HepG2 (cell line): ENCODE data around the gene TCERG1L.

Experiments used
- AKNA ChIP-seq: sonication (generic); formaldehyde crosslinking; IDR thresholded peaks from 2 replicates; pipeline ENCODE4 v1.4.0; 2020; ENCODE audit warnings: missing genetic modification reagents, borderline replicate concordance
- MXI1 ChIP-seq: IDR thresholded peaks from 3 replicates; pipeline ENCODE4 v1.6.1; 2012; ENCODE audit warnings: low read depth, low read length, inconsistent platforms, borderline replicate concordance
- MYC ChIP-seq: sonication (generic); formaldehyde crosslinking; IDR thresholded peaks from 2 replicates; pipeline ENCODE4 v1.9.0; 2021; ENCODE audit warnings: missing genetic modification reagents, borderline replicate concordance
- ZNF513 ChIP-seq: sonication (generic); formaldehyde crosslinking; conservative IDR thresholded peaks from 2 replicates; pipeline ENCODE4 v1.5.0; 2020; ENCODE audit warnings: missing genetic modification reagents
- ZNF674 ChIP-seq: sonication (generic); formaldehyde crosslinking; IDR thresholded peaks from 2 replicates; pipeline ENCODE4 v1.5.0; 2020; ENCODE audit warnings: low read depth, mild to moderate bottlenecking, missing genetic modification reagents
- TF ChIP-seq, protein P1 (sequence below): sonication (generic); formaldehyde crosslinking; IDR thresholded peaks from 2 replicates; pipeline ENCODE4 v1.5.0; 2020; ENCODE audit warnings: mild to moderate bottlenecking, missing genetic modification reagents, moderate library complexity

DNA sequence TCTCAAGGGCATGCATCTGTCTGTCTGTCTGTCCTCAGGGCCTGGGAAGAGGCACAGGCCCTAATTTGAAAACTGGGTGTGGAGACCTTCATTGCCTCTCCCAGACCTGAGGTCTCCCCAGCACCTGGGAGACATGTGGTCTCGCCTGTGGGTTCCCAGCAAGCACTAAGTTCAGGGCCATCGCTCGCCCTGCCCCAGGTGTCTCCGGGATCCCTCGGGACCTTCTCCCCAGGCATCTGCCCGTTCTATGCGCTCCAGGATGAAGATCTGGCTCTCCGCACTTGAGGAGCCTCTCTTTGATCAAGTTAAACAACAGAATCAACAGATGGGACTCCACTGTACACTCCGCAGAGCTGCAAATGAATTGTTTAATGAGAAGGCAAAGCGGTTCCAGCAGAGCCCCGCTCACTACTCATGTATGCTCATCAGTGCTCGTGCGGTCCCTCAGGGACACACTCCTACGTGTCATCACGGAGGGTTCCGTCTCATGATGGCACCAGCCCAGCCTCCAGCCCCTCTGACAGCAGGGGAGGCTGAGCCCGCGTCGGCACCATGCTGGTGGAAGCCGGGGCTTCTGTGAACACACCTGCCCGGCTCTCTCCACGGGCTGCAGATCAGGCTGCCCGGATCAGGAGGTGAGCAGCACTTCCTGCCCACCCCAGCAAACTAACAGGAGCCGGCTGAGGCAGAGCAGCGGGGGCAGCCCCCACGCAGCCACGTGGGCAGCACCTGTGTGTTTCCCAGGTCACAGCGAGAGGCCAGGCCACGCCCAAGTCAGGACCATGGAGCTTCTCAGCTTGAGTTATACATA, 132.8 kb downstream of the TCERG1L start:
- no peak for TF ChIP-seq ZNF513 (CRISPR knock-in tag)
- no peak for TF ChIP-seq ZNF674 (CRISPR knock-in tag)
- TF ChIP-seq, protein P1, sequence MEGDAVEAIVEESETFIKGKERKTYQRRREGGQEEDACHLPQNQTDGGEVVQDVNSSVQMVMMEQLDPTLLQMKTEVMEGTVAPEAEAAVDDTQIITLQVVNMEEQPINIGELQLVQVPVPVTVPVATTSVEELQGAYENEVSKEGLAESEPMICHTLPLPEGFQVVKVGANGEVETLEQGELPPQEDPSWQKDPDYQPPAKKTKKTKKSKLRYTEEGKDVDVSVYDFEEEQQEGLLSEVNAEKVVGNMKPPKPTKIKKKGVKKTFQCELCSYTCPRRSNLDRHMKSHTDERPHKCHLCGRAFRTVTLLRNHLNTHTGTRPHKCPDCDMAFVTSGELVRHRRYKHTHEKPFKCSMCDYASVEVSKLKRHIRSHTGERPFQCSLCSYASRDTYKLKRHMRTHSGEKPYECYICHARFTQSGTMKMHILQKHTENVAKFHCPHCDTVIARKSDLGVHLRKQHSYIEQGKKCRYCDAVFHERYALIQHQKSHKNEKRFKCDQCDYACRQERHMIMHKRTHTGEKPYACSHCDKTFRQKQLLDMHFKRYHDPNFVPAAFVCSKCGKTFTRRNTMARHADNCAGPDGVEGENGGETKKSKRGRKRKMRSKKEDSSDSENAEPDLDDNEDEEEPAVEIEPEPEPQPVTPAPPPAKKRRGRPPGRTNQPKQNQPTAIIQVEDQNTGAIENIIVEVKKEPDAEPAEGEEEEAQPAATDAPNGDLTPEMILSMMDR (CRISPR knock-in tag) = no peak
- no peak for TF ChIP-seq MYC (CRISPR knock-in tag)
- no peak for TF ChIP-seq AKNA
- TF ChIP-seq MXI1 = no peak
